HG03342 (cell line): ENCODE data around the gene PDK2.
"Not testable (repeated sequence)": the region's sequence is repeated elsewhere in the genome, so short reads cannot be mapped to it uniquely, and the experiment has no call there.

Source experiments
- ATAC-seq: cut with Tn5 transposase; IDR thresholded peaks from one replicate; pipeline ENCODE4 v1.9.1; 2021; ENCODE audit warnings: mild to moderate bottlenecking, moderate library complexity; ENCODE audit not compliant: unreplicated experiment

The PDK2 gene

DNA sequence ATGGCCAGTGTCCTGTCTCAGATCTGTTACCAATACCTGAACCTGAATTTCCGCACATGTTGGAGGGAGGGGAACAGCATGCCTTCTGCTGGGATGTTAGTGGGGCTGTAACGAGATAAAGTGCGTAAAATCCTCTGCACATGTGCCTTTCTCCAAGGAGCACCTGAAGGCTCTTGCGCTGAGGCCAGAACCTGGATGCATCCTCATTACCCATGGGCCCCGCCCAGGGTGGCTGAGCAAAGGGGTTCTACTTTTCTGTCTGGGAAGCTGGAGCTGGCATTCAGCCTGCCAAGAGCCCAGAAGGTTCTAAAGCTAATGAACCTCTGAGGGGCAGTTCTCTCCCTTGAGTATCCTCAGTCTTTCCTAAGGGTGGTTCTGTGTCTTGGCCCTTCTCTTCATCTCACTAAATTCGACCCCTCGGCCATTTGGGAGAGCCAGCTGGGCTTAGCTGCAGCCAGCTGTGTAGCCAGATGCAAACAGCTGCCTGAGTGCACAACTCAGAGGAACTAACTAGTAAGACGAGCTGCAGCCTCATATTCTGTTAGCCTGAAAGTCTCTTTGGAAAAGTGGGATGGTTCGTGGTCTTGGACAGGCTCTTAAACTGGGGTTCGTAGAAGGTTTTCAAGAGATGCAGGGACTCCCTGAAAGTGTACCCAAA, 36.7 kb upstream of the PDK2 start:
- no peak for ATAC-seq

DNA sequence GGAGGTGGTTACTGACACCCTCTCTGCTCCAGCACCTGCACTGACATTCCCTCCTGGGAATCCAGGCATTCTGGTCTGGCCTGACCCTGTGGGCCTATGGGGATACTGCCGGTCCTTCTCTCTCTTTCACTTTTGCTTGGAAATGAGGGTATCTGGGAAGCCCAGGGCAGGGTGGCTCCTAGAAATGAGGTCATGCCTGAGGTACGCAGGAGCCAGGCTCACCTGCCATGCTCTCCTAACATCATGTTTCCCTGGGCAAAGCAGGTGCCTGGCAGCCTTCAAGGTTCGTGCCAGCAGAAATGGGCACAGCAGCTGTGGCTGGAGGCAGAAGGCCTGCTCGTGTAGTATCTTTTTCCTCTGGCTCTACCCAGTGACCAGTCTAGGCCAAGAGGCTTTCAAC, 35.9 kb upstream of the PDK2 start:
- ATAC-seq, result no peak

DNA sequence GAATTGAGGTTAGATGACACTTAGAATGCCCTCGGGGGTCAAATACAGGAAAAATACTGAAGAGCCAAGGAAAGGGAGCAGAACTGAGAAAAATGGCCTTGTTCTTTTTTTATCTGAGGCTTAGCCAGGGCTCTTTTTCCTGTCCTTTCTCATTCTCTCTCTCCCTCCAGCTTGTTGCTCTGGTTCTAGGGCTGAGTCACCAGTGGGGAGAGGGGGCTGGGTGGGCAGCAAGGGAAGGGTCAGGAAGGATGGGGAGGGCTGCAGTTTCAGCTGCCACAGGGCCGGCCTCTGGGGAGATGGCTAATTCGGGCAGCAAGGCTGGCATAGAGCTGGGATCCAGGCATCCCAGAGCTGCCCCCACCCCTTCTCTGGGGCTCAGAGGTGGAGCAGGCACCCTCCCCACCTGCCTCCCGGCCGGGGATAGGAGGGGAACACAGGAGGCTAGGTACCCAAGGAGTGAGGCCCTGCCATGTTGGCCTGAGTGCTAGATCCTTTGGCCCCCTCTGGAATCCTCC, 35.3 kb upstream of the PDK2 start:
- ATAC-seq, result no peak

DNA sequence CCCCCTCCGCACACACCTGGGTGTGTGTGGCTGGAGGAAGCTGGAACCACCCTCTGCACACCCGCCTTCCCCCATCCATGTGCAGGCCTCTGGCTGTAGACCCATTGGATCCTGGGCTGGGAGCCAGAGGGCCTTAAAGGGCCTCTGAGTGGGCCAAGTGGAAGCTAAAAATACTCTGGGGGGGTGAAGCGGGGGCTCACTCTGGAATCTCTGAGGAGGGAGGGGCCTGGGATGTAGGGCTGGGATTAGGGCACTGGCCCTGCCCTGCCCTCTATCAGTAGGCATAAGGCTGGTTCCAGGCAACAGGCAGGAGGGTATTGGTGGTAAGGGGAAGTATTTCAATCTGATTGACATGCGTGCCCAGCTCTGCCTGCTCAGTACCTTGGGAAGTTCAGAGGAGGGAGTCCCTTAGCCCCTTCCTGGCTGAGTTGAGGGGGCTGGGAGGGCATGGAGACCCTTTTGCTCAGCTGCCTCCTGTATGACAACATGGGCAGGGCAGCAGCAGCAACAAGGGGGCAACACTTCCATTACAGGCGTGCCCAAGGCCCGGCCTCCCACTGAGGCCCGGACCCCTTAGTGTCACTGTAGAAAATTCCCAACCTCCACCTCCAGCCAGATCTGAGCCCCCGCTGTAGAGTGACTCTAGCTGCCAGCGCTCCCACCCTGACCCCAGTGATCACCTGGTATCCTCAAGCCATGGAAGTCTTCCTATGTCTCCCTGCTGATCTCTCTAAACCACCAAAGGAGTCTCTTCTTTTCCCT, 34.0 kb upstream of the PDK2 start:
- ATAC-seq, result no peak

DNA sequence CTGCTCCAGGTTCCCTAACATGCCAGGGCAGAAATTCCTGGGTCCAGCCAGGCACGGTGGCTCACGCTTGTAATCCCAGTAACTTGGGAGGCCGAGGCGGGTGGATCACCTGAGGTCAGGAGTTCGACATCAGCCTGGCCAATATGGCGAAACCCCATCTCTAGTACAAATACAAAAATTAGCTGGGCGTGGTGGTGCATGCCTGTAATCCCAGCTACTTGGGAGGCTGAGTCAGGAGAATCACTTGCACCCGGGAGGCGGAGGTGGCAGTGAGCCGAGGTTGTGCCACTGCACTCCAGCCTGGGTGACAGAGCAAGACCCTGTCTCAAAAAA, 33.5 kb upstream of the PDK2 start:
- ATAC-seq, result not testable (repeated sequence)

DNA sequence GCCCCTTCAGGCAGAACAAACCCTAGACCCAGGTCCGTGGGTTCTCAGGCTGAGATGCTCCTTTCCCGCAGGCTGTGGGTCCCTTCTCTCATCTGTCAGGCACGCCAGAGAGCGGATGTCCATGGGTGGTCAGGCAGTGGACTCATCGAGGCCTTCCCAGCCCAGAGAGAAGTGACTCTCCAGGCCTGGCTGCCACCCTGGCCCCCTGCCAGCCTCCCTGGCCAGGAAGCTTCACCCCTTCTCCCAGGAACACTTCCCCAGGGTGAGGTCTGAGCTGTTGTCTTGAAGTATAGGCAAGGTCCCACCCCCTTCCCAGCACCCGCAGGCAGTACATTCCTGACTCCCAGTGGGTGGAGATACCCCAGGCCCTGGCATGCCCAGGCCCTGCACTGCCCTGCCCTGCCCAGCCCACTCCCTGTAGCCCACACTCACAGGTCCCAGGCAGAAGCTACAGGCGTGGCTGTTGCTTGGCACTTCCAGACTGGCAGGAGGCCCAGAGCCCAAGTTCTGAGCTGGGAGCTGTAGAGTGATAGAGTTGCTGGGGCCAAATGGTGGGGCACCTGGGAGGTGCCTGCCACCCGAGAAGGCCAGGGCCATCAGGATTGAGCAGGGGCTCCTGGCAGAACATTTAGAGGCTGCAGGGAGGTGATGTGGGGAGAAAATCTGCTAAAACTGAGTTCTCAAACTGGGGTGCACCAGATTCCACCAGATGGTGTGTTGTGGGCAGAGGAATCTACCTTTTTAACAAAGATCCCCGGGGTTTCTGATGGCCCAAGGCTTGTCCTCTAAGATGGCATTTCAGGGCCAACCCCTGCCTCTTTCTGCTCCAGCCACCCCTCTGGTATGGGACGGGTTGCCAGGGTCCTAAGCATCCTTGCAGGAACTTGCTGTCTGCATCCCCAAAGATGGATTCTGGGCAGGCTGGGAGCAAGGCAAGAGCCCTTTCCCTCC, 32.6 kb upstream of the PDK2 start:
- no peak for ATAC-seq

DNA sequence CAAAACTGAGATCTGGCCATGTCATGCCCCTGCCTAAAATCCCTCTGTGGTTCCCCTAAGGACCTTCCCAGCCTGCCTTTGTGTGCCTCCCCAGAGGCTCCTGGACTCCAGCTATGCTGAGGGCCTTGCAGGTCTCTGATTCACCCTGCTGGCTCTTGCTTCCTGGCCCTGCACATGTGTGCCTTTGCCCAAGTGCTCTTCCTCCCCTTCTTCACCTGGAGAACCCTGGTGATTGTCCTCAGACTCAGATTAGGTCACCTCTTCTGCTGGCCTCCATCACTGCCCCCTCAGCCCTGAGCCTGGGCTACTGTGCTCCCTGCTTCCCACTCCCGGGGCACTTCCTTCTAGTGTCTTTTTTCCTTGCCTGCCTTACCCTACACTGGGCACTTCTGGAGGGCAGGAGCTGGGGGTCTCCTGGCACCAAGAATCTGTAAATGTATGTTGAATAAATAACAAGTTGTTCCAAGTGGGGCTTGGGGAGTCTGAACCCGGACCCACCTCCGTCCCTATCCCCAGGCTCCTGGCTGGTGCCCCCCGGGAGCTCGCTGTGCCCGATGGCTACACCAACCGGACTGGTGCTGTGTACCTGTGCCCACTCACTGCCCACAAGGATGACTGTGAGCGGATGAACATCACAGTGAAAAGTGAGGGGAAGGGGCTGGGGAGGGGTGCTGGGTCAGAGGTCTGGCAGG, 31.4 kb upstream of the PDK2 start:
- no peak for ATAC-seq

DNA sequence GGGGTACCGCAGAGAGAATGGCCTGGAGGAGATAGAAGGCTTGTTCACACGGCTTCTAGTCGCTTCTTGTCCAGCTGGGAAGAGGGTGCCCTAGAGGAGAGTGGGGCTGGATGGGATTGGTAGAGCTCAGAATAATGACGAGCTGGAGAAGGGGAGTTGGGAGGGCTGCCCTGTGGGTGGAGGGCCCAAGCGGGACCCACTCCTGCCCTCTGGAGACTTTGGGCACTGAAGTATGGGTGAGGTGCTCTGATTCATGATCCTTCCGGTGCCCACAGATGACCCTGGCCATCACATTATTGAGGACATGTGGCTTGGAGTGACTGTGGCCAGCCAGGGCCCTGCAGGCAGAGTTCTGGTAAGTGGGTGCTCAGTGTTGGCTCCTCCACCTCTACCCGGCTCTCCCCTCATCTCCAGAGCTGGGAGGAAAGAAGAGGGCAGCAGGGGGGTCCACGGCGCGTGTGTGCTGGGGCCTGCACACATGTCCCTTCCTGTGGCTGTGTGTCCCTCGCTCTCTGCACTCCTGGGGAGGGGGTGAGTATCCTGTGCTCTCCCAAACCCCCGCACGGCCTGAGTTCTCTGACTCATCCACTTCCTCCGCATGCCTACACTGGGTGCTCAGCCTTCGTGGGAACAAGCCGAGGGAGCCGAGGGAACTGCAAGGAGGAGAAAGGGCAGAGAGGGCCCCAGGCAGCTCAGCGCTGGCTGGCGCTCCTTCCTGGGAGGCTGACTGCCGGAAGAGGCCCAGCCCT, 30.7 kb upstream of the PDK2 start:
- ATAC-seq, result no peak

DNA sequence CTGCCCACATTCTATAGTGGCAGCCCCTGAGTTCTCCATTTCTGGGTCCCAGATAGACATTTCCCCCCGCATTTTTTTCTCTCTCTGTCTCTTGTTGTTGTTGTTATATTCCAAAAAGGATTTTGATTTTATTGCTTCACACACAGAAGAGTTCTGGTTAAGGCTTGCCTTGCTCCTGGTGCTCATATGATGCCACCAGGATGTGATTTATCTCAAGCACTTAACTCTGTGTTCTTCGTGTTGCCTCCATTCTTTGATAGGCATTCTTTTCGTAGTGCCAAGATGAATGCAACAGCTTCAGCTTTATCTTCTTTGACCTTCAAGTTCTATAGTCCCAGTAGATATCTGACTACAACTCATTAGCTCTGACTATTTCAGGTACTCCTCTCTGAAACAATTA, 30.1 kb upstream of the PDK2 start:
- ATAC-seq, result no peak

DNA sequence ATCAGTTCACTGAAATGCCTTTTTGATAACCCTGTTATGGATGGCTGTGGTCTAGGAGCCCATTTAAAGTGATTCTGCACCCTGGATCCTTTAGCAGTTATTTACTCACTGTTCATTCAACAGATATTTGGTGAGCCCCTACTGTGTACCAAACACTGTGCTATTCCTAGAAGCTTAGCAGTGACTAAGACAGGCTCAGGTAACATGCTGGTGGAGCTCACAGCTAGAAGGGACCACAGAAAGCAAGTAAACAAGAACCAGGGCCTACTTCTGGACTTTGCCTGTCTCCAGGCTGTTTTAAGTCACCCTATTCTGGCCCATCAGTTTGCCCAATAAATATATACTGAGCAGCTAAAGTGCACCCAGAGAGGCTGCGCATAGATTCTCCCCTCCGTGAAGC, 28.2 kb upstream of the PDK2 start:
- ATAC-seq, result no peak

DNA sequence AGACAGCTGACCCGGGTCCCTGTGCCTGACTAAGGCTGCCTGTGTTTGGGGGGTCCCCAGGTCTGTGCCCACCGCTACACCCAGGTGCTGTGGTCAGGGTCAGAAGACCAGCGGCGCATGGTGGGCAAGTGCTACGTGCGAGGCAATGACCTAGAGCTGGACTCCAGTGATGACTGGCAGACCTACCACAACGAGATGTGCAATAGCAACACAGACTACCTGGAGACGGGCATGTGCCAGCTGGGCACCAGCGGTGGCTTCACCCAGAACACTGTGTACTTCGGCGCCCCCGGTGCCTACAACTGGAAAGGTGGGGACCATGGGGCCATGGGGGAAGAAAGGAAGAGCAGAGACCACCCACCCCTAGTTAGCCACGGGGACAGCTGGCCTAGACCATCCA, 27.2 kb upstream of the PDK2 start:
- no peak for ATAC-seq

DNA sequence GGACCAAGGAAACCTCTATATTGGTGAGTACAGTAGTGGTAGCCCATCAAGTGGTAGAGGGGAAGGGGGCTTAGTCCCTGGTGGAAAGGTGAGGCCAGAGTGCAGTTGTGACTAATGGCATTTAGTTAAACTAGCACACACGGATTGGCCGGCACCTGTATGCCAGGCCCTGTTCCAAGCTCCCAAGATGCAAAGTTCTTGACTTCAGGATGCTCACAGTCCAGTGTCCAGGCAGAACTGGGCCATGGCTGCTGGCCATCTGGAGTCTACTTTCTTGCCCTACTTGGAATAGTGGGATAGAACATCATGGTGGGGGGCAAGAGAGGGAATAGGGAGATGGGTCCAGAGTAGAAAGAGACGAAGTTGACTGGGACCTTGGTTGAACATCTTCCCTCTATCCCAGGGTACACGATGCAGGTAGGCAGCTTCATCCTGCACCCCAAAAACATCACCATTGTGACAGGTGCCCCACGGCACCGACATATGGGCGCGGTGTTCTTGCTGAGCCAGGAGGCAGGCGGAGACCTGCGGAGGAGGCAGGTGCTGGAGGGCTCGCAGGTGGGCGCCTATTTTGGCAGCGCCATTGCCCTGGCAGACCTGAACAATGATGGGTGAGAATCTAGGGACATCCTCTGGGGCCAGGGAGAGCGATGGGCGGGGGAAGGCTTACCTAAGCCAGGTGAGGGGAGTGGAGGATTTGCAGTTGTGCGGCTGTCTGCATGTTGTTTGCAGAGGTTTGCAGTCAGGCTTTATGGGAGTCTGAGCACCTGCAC, 24.1 kb upstream of the PDK2 start:
- ATAC-seq, result no peak

DNA sequence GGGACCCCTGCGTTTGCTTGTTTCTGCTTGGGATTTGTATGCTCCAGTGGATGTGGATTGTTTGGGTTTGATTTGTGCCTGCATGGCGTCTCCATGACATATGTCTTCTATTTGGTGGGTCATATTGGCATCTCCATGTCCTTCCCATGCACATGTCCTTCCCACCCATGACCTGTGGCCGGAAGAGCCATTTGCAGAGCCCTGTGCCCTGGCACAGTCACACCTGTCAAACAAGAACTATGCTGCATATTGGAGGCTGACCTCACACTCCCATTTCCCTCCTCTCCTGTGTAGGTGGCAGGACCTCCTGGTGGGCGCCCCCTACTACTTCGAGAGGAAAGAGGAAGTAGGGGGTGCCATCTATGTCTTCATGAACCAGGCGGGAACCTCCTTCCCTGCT, 23.5 kb upstream of the PDK2 start:
- no peak for ATAC-seq

DNA sequence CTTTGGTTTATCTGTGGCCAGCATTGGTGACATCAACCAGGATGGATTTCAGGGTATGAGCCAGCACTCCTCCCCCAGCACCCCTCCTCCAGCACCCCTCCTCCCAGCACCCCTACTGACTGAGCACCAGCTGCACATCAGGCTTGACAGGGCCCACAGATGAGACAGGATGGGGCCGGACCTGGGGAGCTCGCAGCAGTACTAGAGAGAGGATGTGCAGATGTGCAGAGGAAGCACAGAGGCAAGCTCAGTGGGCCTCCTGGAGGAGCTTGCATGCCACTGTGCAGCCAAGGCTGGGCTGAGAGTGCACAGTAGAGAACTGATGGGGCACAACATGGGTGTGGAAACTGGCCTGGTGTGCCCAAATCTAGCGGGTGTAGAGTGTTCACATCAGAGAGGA, 23.0 kb upstream of the PDK2 start:
- no peak for ATAC-seq

DNA sequence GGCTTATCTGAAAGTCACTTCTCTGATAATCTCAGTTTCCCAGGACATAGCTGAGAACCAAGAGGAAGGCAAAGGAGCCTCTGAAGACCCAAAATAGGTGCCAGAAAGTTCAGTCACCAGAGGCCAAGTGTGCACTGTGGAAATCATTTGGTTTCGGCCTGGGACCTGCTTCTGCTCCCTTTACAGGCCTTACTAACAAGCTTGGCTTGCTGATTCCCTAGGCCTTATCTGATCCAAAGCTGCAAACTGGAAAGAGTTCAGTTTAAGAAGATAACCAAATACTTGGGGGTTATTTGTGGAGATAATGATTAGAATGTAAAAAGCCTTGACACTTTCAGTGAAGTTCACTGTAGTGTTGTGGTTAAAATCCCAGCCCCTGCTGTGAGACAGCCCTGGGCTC, 22.2 kb upstream of the PDK2 start:
- no peak for ATAC-seq

DNA sequence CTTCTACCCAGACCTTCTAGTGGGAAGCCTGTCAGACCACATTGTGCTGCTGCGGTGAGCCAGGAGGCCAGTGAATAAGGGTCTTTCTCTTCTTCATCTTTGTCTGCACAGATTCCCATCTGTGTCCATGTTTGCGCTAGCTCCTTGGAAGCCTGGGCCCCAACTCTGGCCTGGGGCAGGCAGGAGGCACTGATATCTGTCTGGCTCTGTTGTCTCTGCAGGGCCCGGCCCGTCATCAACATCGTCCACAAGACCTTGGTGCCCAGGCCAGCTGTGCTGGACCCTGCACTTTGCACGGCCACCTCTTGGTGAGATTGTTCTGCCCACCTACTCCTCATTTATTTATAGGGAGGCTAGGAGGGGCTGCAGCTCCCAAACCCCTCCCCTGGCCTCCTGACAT, 20.9 kb upstream of the PDK2 start:
- ATAC-seq, result no peak

DNA sequence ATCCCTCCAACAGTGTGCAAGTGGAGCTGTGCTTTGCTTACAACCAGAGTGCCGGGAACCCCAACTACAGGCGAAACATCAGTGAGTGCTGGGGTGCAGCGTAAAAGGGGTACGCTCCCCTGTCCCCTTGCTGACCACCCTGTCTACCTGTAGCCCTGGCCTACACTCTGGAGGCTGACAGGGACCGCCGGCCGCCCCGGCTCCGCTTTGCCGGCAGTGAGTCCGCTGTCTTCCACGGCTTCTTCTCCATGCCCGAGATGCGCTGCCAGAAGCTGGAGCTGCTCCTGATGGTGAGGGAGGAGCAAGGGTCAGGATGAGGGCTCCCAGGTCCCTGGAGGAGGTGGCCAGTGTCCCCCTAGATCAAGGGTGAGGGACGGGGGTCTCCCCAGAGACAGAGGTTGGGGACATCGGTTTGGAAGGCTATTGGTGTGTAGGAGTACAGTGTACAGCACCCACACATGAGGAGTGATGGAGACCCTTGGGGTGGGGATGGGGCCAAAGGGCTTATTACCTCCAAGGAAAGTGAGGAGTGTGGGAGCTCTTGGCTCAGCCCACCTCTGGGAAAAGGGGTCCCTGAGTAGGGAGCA, 19.6 kb upstream of the PDK2 start:
- ATAC-seq, result no peak

DNA sequence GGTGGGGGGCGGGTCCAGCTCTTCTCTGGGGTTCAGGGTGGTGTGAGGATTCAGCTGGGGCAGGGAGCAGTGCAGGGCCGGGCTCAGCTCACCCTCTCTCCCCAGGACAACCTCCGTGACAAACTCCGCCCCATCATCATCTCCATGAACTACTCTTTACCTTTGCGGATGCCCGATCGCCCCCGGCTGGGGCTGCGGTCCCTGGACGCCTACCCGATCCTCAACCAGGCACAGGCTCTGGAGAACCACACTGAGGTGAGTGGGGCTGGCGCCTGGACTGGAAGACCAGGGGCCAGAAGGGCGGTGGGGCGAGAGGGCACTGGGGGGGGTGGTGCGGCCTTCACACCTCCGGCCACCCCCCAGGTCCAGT, 18.9 kb upstream of the PDK2 start:
- no peak for ATAC-seq

DNA sequence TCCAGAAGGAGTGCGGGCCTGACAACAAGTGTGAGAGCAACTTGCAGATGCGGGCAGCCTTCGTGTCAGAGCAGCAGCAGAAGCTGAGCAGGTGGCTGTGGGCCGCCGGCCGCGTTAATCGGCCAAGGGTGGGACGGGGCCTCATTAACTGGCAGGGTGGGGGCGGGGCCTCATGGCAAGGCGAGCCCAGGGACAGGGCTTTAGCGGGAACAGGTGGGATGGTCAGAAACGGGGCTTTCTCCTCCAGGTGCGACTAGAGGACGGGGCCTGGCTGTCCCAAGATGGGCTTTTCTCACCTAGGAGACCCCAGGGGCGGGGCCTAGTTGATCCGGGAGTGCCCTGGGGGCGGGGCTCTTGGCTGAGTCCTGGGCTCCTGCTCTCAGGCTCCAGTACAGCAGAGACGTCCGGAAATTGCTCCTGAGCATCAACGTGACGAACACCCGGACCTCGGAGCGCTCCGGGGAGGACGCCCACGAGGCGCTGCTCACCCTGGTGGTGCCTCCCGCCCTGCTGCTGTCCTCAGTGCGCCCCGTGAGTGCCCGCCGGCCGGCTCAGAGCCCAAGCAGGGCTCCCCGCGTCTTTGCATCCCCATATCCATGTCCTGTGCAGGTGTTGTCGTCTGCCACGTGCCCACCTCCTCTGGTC, 18.4 kb upstream of the PDK2 start:
- no peak for ATAC-seq
